ENCODE measurements around the gene SNTB2.

GRCh38 chr16:69286941-69287713, 100.2 kb downstream of the SNTB2 start:
- TF ChIP-seq EP300 (IDR thresholded peaks at IDR 0.05) (no peak), POLR2A (IDR thresholded peaks at IDR 0.05) (no peak)
- TF ChIP-seq, protein P1, sequence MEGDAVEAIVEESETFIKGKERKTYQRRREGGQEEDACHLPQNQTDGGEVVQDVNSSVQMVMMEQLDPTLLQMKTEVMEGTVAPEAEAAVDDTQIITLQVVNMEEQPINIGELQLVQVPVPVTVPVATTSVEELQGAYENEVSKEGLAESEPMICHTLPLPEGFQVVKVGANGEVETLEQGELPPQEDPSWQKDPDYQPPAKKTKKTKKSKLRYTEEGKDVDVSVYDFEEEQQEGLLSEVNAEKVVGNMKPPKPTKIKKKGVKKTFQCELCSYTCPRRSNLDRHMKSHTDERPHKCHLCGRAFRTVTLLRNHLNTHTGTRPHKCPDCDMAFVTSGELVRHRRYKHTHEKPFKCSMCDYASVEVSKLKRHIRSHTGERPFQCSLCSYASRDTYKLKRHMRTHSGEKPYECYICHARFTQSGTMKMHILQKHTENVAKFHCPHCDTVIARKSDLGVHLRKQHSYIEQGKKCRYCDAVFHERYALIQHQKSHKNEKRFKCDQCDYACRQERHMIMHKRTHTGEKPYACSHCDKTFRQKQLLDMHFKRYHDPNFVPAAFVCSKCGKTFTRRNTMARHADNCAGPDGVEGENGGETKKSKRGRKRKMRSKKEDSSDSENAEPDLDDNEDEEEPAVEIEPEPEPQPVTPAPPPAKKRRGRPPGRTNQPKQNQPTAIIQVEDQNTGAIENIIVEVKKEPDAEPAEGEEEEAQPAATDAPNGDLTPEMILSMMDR (IDR thresholded peaks at IDR 0.05), result peak in 5 of 7 experiments; percentile 29 to 84 (median 45)
